IMR-90 (cell line): Measurements from ENCODE around the gene KIAA0319L. TPM values are rescaled to one million over a fixed set of nuclear protein-coding genes. Genes with fewer than 3 reads are reported as not detected.

ENCODE experiments used
- ATAC-seq: fragments of 200-7000 bp; cut with Tn5 transposase; 2 replicates; pipeline ENCODE4 v1.9.1; 2020; ENCODE audit warnings: low read depth, mild to moderate bottlenecking, moderate library complexity
- Bru-seq: library from RNA; stranded (reverse); fragments of 400-500 nt; gene quantifications from one replicate; lab custom pipeline; 2021; lab: Mats Ljungman, UMichigan
- BruChase-seq, 2 experiments: library from RNA; stranded (reverse); fragments of 400-500 nt; gene quantifications; one replicate each; lab custom pipeline; 2021; lab: Mats Ljungman, UMichigan
- BruUV-seq: library from RNA; stranded (reverse); fragments of 400-500 nt; replicated peaks from 2 replicates; lab custom pipeline; 2021; lab: Mats Ljungman, UMichigan
- CTCF ChIA-PET: fragments of 300-600 bp; formaldehyde crosslinking; extraction: SDS; loops from one replicate; lab custom pipeline; 2021; ENCODE audit warnings: antibody characterized with exemption; lab: Yijun Ruan, JAX
- POLR2A ChIA-PET: fragments of 300-600 bp; sonication (Branson Sonifier 250); formaldehyde crosslinking; loops from one replicate; lab custom pipeline; 2022; ENCODE audit warnings: antibody characterized with exemption; ENCODE audit not compliant: unreplicated experiment; lab: Charles Lee
- DNase-seq: peaks from one replicate; pipeline ENCODE4 v3.0.0; 2013
- H2AFZ ChIP-seq: replicated peaks from 2 replicates; pipeline ENCODE3; 2013; ENCODE audit warnings: low read length, mild to moderate bottlenecking; ENCODE audit not compliant: poor library complexity
- H2AK5ac ChIP-seq: 2 replicates; pipeline ENCODE4 v1.6.1; 2013; ENCODE audit warnings: low read depth, low read length, inconsistent platforms
- H2AK9ac ChIP-seq: replicated peaks from 2 replicates; pipeline ENCODE3; 2013; ENCODE audit warnings: mild to moderate bottlenecking, low read depth, low read length, moderate library complexity; ENCODE audit not compliant: poor library complexity
- H2BK120ac ChIP-seq: 2 replicates; pipeline ENCODE4 v1.6.1; 2013; ENCODE audit warnings: low read depth, low read length, inconsistent platforms
- H2BK15ac ChIP-seq: 3 replicates; pipeline ENCODE4 v1.6.1; 2013; ENCODE audit warnings: low read depth, low read length, inconsistent platforms
- H2BK20ac ChIP-seq: 2 replicates; pipeline ENCODE4 v1.6.1; 2013; ENCODE audit warnings: low read depth, mild to moderate bottlenecking, inconsistent platforms, low read length, moderate library complexity
- H2BK5ac ChIP-seq: 2 replicates; pipeline ENCODE4 v1.6.1; 2013; ENCODE audit warnings: mild to moderate bottlenecking, low read depth, low read length, inconsistent platforms; ENCODE audit not compliant: poor library complexity, severe bottlenecking
- H3K14ac ChIP-seq: replicated peaks from 2 replicates; pipeline ENCODE4 v1.6.1; 2013; ENCODE audit warnings: low read depth, low read length, inconsistent platforms
- H3K18ac ChIP-seq: 2 replicates; pipeline ENCODE4 v1.6.1; 2013; ENCODE audit warnings: low read depth, low read length, control low read depth
- H3K23ac ChIP-seq: 2 replicates; pipeline ENCODE4 v1.6.1; 2013; ENCODE audit warnings: low read depth, low read length, inconsistent platforms
- H3K27ac ChIP-seq: 2 replicates; pipeline ENCODE4 v1.5.1; 2013; ENCODE audit warnings: mild to moderate bottlenecking, control low read depth, low read length; ENCODE audit not compliant: insufficient read depth
- H3K27me3 ChIP-seq: 2 replicates; pipeline ENCODE4 v1.6.1; 2013; ENCODE audit warnings: low read length; ENCODE audit not compliant: control insufficient read depth, insufficient read depth
- H3K36me3 ChIP-seq: 2 replicates; pipeline ENCODE4 v1.6.1; 2013; ENCODE audit warnings: low read length, mixed read lengths; ENCODE audit not compliant: control insufficient read depth, insufficient read depth
- H3K4ac ChIP-seq: 2 replicates; pipeline ENCODE4 v1.6.1; 2013; ENCODE audit warnings: low read depth, low read length, inconsistent platforms
- H3K4me1 ChIP-seq: 2 replicates; pipeline ENCODE4 v1.6.1; 2013; ENCODE audit warnings: low read length, mixed read lengths; ENCODE audit not compliant: control insufficient read depth, insufficient read depth
- H3K4me2 ChIP-seq: 2 replicates; pipeline ENCODE4 v1.6.1; 2013; ENCODE audit warnings: low read depth, mild to moderate bottlenecking, control low read depth, low read length, moderate library complexity
- H3K4me3 ChIP-seq: 2 replicates; pipeline ENCODE4 v1.5.1; 2013; ENCODE audit warnings: low read depth, mild to moderate bottlenecking, control low read depth, low read length, moderate library complexity; ENCODE audit not compliant: insufficient read depth
- H3K56ac ChIP-seq: 2 replicates; pipeline ENCODE4 v1.6.1; 2013; ENCODE audit warnings: low read length, inconsistent platforms; ENCODE audit not compliant: insufficient read depth; ENCODE audit errors: extremely low read depth
- H3K79me1 ChIP-seq, 2 experiments: 2 replicates each; pipeline ENCODE4 v1.6.1; 2013; ENCODE audit warnings: low read length in 2 of 2, inconsistent platforms in 1 of 2, low read depth in 1 of 2
- H3K9ac ChIP-seq: 2 replicates; pipeline ENCODE4 v1.6.1; 2013; ENCODE audit warnings: low read depth, low read length, control low read depth
- H3K9me1 ChIP-seq: 2 replicates; pipeline ENCODE4 v1.6.1; 2013; ENCODE audit warnings: low read length, inconsistent platforms; ENCODE audit not compliant: insufficient read depth
- H3K9me3 ChIP-seq: 2 replicates; pipeline ENCODE4 v1.6.1; 2013; ENCODE audit warnings: low read length; ENCODE audit not compliant: control insufficient read depth, insufficient read depth
- H4K20me1 ChIP-seq: 2 replicates; pipeline ENCODE4 v1.6.1; 2013; ENCODE audit warnings: low read length, inconsistent platforms; ENCODE audit not compliant: insufficient read depth
- H4K5ac ChIP-seq: 2 replicates; pipeline ENCODE4 v1.6.1; 2013; ENCODE audit warnings: mild to moderate bottlenecking, low read depth, low read length, control low read depth
- H4K8ac ChIP-seq, 2 experiments: 2 replicates each; pipeline ENCODE4 v1.6.1; 2013; ENCODE audit warnings: low read depth in 2 of 2, low read length in 2 of 2, control low read depth in 1 of 2, inconsistent platforms in 1 of 2
- H4K91ac ChIP-seq: 2 replicates; pipeline ENCODE4 v1.6.1; 2013; ENCODE audit warnings: low read depth, low read length, inconsistent platforms; ENCODE audit not compliant: insufficient read depth
- CEBPB ChIP-seq: IDR thresholded peaks from 2 replicates; pipeline ENCODE4 v1.6.1; 2012; ENCODE audit warnings: low read depth, low read length, improper control_type of control experiment
- MXI1 ChIP-seq: IDR thresholded peaks from 2 replicates; pipeline ENCODE4 v1.6.1; 2012; ENCODE audit warnings: low read depth, mild to moderate bottlenecking, low read length, moderate library complexity, borderline replicate concordance
- WGBS, 2 experiments: methylation state at CpG; one replicate each; pipeline versions ENCODE4 v1.1.5 to v1.1.7; 2013; ENCODE audit warnings: missing lambda C conversion rate in 2 of 2; ENCODE audit not compliant: insufficient read length in 1 of 2; ENCODE audit errors: extremely low coverage in 2 of 2; 5-methylcytosine and 5-hydroxymethylcytosine counted together
- dilution Hi-C: fragments of 300-500 bp; cut with HindIII; formaldehyde crosslinking; loops from one replicate; pipeline ENCODE4 v1.14.3; 2018; ENCODE audit warnings: low sequenced_read_pairs; ENCODE audit not compliant: unreplicated experiment
- in situ Hi-C: fragments of 300-500 bp; cut with MboI; formaldehyde crosslinking; loops from 3 replicates; pipeline ENCODE4 v1.14.3; 2019; ENCODE audit warnings: low sequenced_read_pairs, inconsistent platforms, mixed read lengths
- intact Hi-C: fragments of 100-400 bp; cut with micrococcal nuclease; formaldehyde crosslinking; loops from 2 replicates; pipeline ENCODE4 v1.10.0; 2022
- long read RNA-seq: library from polyadenylated mRNA; unstranded; transcript quantifications from one replicate; pipeline ENCODE4 v2.0.0, GENCODE V29; 2021; ENCODE audit not compliant: unreplicated experiment
- polyA plus RNA-seq, 3 experiments: library from polyadenylated mRNA; depleted of rRNA; stranded (reverse); fragments of >200 nt; gene quantifications; 2 replicates each; pipeline ENCODE4 v1.2.3, GENCODE V29; 2012; ENCODE audit warnings: low replicate concordance in 1 of 3
- total RNA-seq: library from RNA; depleted of rRNA; stranded (reverse); fragments of >200 nt; gene quantifications from 2 replicates; pipeline ENCODE4 v1.2.3, GENCODE V29; 2012; rRNA removed

The KIAA0319L gene
- total RNA-seq, result 38.0 and 49.8 TPM in 2 replicates
- 33.9 and 38.0 TPM in 2 replicates for polyA plus RNA-seq (2012; rRNA removed)
- polyA plus RNA-seq (2012; cell fraction: cytosol; rRNA removed), result 19.3 and 25.5 TPM in 2 replicates
- polyA plus RNA-seq (2012; cell fraction: nucleus; rRNA removed; ENCODE audit: low replicate concordance), result 41.2 and 65.5 TPM in 2 replicates
- percentile 86 among the genes with signal in this experiment for Bru-seq, nascent RNA
- BruChase-seq, experiment 1, labeled RNA remaining after a 6-hour chase, result percentile 93 among the genes with signal in this experiment
- percentile 88 among the genes with signal in this experiment for BruChase-seq, experiment 2, labeled RNA remaining after a 2-hour chase
- long read RNA-seq, full-length matches to known transcripts, result 10 of 44 reads
- long read RNA-seq, partial matches to known transcripts, result 14 of 44 reads
- long read RNA-seq, other reads (novel, unspliced or antisense), result 20 of 44 reads

DNA sequence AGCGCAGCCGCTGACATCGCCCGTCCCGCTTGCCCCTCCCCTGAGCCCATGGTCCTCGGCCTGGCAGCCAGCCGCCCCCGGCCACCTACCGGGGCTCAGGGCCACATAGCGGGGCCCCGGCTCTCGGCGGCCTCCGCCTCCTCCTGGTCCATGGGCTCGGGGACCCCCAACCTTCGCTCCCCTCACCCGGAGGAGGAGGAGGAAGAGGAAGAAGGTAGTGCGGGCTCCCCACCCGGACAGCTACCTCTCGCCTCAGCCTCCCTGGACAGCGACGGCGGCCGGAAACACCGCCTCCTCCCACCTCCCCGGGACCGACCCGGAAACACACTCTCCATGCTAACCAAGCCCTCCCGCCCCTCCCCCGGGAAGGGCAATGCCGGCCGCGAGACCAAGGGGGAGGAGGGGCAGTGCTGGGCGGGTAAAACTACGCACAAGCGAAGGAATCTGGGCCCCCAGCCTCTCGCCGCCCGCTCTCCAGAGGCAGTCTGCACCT, at the start of gene KIAA0319L:
Gene KIAA0319L (minus strand): TSS at position 286 of the 493 bp plus-strand sequence. CDS start 2,912 bp downstream, outside the sequence.
- Histone ChIP-seq H4K20me1 (peaks cover 36% of the 10 kb centered on the region), H3K56ac (peak within 1 kb of the TSS; percentile 87), H2BK20ac (peak within 1 kb of the TSS; percentile 90), H3K4ac (peak within 1 kb of the TSS; percentile 99), H3K27me3 (no peaks in the 10 kb centered on the region), H2BK120ac (peak within 1 kb of the TSS; percentile 99), H3K9me1 (peaks cover 6% of the 10 kb centered on the region), H3K36me3 (peaks cover 15% of the 10 kb centered on the region), H4K91ac (peak within 1 kb of the TSS; percentile 96), H2AK5ac (peak within 1 kb of the TSS; percentile 99), H2AFZ (peak within 1 kb of the TSS; percentile 100), H3K23ac (peak within 1 kb of the TSS; percentile 98), H4K8ac (peak within 1 kb of the TSS; percentile 91 to 96), H3K9ac (peak within 1 kb of the TSS; percentile 97), H3K79me1 (peaks cover 12 to 69% of the 10 kb centered on the region in 2 experiments), H3K4me1 (peaks cover 10% of the 10 kb centered on the region), H3K18ac (peak within 1 kb of the TSS; percentile 92), H2BK15ac (peak within 1 kb of the TSS; percentile 86; the same call in 1 of the 3 replicates), H3K14ac (peak within 1 kb of the TSS; percentile 99), H3K27ac (peak within 1 kb of the TSS; percentile 99), H3K4me3 (peak within 1 kb of the TSS; percentile 79), H2BK5ac (peak within 1 kb of the TSS; percentile 99), H3K4me2 (peak within 1 kb of the TSS; percentile 96), H4K5ac (peak within 1 kb of the TSS; percentile 90), H3K9me3 (no peaks in the 10 kb centered on the region), H2AK9ac (peak within 1 kb of the TSS; percentile 95)
- CTCF ChIA-PET, result interaction anchor here (1.1 to 1.8 kb wide), 3 partner anchors 12 to 106 kb away, joined by 5 to 9 read pairs (median 6); no protein-coding TSS in a partner anchor
- WGBS, 2 experiments, result 0% methylated on average over 1 of the region's 39 CpGs; no CpG with 5 or more reads in 1 of the 2 experiments
- ATAC-seq (peak; percentile 88), DNase-seq (peak; percentile 37)
- intact Hi-C loops, result loop anchor here (2.0 kb wide), 1 partner anchor 364 kb away; the partner anchor contains the start of gene SFPQ
- TF ChIP-seq CEBPB, result no peak
- TF ChIP-seq MXI1, result 0 out of 2 replicates have a peak, but pooled peaks have one; percentile 17
- POLR2A ChIA-PET, result interaction anchor here (0.7 to 1.8 kb wide), 2 partner anchors 32 to 106 kb away, joined by 3 to 4 read pairs; no protein-coding TSS in a partner anchor
- BruUV-seq, result no TSS peak
- dilution Hi-C loops, result no loop called here
- in situ Hi-C loops, result no loop called here
